Lung (tissue), 12 donors: Measurements from ENCODE around the gene ACE2. TPM values are rescaled to one million over a fixed set of nuclear protein-coding genes. Genes with fewer than 3 reads are reported as not detected.

Experiments
- ATAC-seq: fragments of 200-7000 bp; cut with Tn5 transposase; one replicate; pipeline ENCODE4 v1.9.1; 2020; ENCODE audit warnings: moderate number of reproducible peaks; ENCODE audit not compliant: insufficient read depth, low FRiP score
- DNase-seq, 3 donors: peaks; one replicate each; pipeline ENCODE4 v3.0.0-alpha.2; 2013 to 2017
- H3K27ac ChIP-seq, 2 donors: one replicate each; pipeline ENCODE4 v1.5.1; 2013; ENCODE audit warnings: mild to moderate bottlenecking in 2 of 2, moderate library complexity in 2 of 2, control low read depth in 1 of 2, inconsistent platforms in 1 of 2, low read depth in 1 of 2, low read length in 1 of 2
- H3K27me3 ChIP-seq, 3 donors: one replicate each; pipeline ENCODE4 v1.5.1; 2013; ENCODE audit warnings: low read length in 2 of 3; ENCODE audit not compliant: control insufficient read depth in 3 of 3, insufficient read depth in 3 of 3
- H3K36me3 ChIP-seq, 4 donors: one replicate each; pipeline ENCODE4 v1.5.1; 2013; ENCODE audit warnings: low read length in 4 of 4, mild to moderate bottlenecking in 1 of 4, moderate library complexity in 1 of 4; ENCODE audit not compliant: control insufficient read depth in 4 of 4, insufficient read depth in 4 of 4
- H3K4me1 ChIP-seq, 5 donors: one replicate each; pipeline ENCODE4 v1.5.1; 2013; ENCODE audit warnings: low read length in 5 of 5, mild to moderate bottlenecking in 2 of 5, moderate library complexity in 1 of 5; ENCODE audit not compliant: control insufficient read depth in 5 of 5, insufficient read depth in 5 of 5
- H3K4me3 ChIP-seq: one replicate; pipeline ENCODE4 v1.5.1; 2013; ENCODE audit warnings: mild to moderate bottlenecking, control low read depth, moderate library complexity
- H3K9ac ChIP-seq, 2 donors: one replicate each; pipeline ENCODE4 v1.5.1; 2013; ENCODE audit warnings: low read length in 2 of 2, control low read depth in 1 of 2; ENCODE audit not compliant: insufficient read depth in 1 of 2
- H3K9me3 ChIP-seq, 4 donors: one replicate each; pipeline ENCODE4 v1.5.1; 2013; ENCODE audit warnings: low read length in 3 of 4, mild to moderate bottlenecking in 1 of 4, moderate library complexity in 1 of 4; ENCODE audit not compliant: control insufficient read depth in 4 of 4, insufficient read depth in 3 of 4
- WGBS, 2 donors: extraction: QIAGEN DNeasy Blood & Tissue Kit; methylation state at CpG; one replicate each; pipeline ENCODE4 v1.1.7; 2013; 5-methylcytosine and 5-hydroxymethylcytosine counted together
- polyA plus RNA-seq, 2 donors: library from polyadenylated mRNA; stranded (reverse); fragments of 200-250 nt; gene quantifications; one replicate each; pipeline ENCODE4 v1.2.1, GENCODE V29; 2013
- total RNA-seq, 2 donors: library from RNA; depleted of rRNA in 1 of 2; stranded (reverse); fragments of >200 nt in 1 of 2; gene quantifications; one replicate each; pipeline ENCODE4 v1.2.1, GENCODE V29; 2014 to 2021
- TF ChIP-seq, protein P1 (sequence below): IDR thresholded peaks from 2 replicates; pipeline ENCODE4 v1.5.1; 2012; ENCODE audit warnings: mild to moderate bottlenecking; ENCODE audit errors: control extremely low read depth, extremely low read depth
- donor health status: control.
- donor health status: control.
- donor health status: Bipolar disorder and iron deficiency.
- donor health status: healthy.
- donor health status: DM: yes; HTN: yes; CAD: no.

The ACE2 gene
- total and polyA plus RNA-seq, 4 donors, result 0.53 to 8.1 (median 5.5) TPM

DNA sequence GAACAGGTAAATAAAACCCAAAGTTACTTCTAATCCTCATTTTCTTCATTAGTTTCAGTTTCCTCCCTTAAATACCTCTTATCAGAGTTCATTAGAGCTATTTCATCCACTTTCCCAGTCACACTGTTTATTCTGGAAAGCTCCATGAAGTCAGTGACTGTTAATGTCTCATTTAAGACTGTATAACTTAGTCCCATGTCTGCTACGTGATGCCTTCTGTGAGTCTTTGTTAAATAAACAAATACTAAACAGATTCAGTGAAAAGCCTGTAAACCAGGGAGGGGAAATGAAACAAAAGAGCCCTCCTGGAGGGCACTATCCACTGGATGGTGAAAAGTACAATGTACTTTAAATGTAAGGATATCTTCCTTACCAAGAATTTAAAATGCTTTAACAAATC, 24.7 kb downstream of the ACE2 start:
- Histone ChIP-seq H3K27ac (no peak overlapping the region), H3K27me3 (peaks cover 2 to 71% (median 40%) of the 10 kb centered on the region in 3 donors), H3K9ac (no peak overlapping the region), H3K4me3 (no peak overlapping the region), H3K36me3 (no peaks in the 10 kb centered on the region), H3K4me1 (peaks cover 0 to 3% (median 0%) of the 10 kb centered on the region in 5 donors), H3K9me3 (no peaks in the 10 kb centered on the region)
- ATAC-seq (no peak), DNase-seq (no peak)
- 29 to 64% methylated on average over 1 of the region's 1 CpG for WGBS, 2 donors
- TF ChIP-seq, protein P1, sequence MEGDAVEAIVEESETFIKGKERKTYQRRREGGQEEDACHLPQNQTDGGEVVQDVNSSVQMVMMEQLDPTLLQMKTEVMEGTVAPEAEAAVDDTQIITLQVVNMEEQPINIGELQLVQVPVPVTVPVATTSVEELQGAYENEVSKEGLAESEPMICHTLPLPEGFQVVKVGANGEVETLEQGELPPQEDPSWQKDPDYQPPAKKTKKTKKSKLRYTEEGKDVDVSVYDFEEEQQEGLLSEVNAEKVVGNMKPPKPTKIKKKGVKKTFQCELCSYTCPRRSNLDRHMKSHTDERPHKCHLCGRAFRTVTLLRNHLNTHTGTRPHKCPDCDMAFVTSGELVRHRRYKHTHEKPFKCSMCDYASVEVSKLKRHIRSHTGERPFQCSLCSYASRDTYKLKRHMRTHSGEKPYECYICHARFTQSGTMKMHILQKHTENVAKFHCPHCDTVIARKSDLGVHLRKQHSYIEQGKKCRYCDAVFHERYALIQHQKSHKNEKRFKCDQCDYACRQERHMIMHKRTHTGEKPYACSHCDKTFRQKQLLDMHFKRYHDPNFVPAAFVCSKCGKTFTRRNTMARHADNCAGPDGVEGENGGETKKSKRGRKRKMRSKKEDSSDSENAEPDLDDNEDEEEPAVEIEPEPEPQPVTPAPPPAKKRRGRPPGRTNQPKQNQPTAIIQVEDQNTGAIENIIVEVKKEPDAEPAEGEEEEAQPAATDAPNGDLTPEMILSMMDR, result no peak

GRCh38 chrX:15574017-15574416, 26.7 kb downstream of the ACE2 start:
- TF ChIP-seq, protein P1, result no peak
- WGBS, 2 donors, result 32 to 78% methylated on average over 2 of the region's 2 CpGs
- ATAC-seq, result no peak
- H3K36me3 ChIP-seq, result no peaks in the 10 kb centered on the region
- DNase-seq, result peak in 1 of 3 donors; percentile 37
- no peaks in the 10 kb centered on the region for H3K9me3 ChIP-seq
- H3K9ac ChIP-seq, result no peak overlapping the region
- H3K4me1 ChIP-seq, result no peaks in the 10 kb centered on the region
- no peak overlapping the region for H3K27ac ChIP-seq
- H3K27me3 ChIP-seq, result peaks cover 2 to 66% (median 32%) of the 10 kb centered on the region in 3 donors
- no peak overlapping the region for H3K4me3 ChIP-seq

- no peaks in the 10 kb centered on the region for H3K4me1 ChIP-seq
- no peaks in the 10 kb centered on the region for H3K36me3 ChIP-seq
- DNase-seq (no peak), ATAC-seq (no peak)
- no peak overlapping the region for H3K9ac ChIP-seq
- TF ChIP-seq, protein P1, result no peak
- H3K4me3 ChIP-seq, result no peak overlapping the region
- H3K27me3 ChIP-seq, result peaks cover 2 to 56% (median 31%) of the 10 kb centered on the region in 3 donors
- no peaks in the 10 kb centered on the region for H3K9me3 ChIP-seq
- 25 to 62% methylated on average over 1 of the region's 1 CpG for WGBS, 2 donors
- H3K27ac ChIP-seq, result no peak overlapping the region
Measured at GRCh38 chrX:15570145-15570544, 30.6 kb downstream of the ACE2 start.
